H1 (cell line): ENCODE results near the gene EXD3. TPM values are rescaled to one million over a fixed set of nuclear protein-coding genes. Genes with fewer than 3 reads are reported as not detected.

Source experiments
- CREB1 ChIP-seq: IDR thresholded peaks from 2 replicates; pipeline ENCODE4 v1.6.1; 2012; ENCODE audit warnings: inconsistent platforms
- GTF2F1 ChIP-seq: IDR thresholded peaks from 2 replicates; pipeline ENCODE4 v1.6.1; 2012; ENCODE audit warnings: low read depth, low read length, improper control_type of control experiment, borderline replicate concordance
- SP4 ChIP-seq: IDR thresholded peaks from 2 replicates; pipeline ENCODE4 v1.6.1; 2012; ENCODE audit warnings: low read length, inconsistent platforms
- TAF1 ChIP-seq: IDR thresholded peaks from 2 replicates; pipeline ENCODE4 v1.6.1; 2011; ENCODE audit warnings: mild to moderate bottlenecking, low read depth, low read length
- polyA plus RNA-seq, 7 experiments: library from polyadenylated mRNA; depleted of rRNA in 3 of 7; stranded (reverse) in 5 of 7; unstranded in 2 of 7; fragments of >200 nt in 5 of 7; fragments of 200-250 nt in 2 of 7; gene quantifications; 1 replicate in 5 of 7; 2 replicates in 1 of 7; 4 replicates in 1 of 7; pipeline versions ENCODE4 v1.2.1 to v1.2.3, GENCODE V29; 2011 to 2013; ENCODE audit warnings: missing spikeins in 2 of 7, mixed read lengths in 2 of 7
- total RNA-seq: library from RNA; stranded (reverse); fragmentation: NEBNext Ultra II Directional; extraction: Animal tissue kit (Norgen Biotek cat#: 25700); gene quantifications from 2 replicates; pipeline ENCODE4 v1.2.1, GENCODE V29; 2021

EXD3 gene
- total and polyA plus RNA-seq, 2 of the 8 experiments (the other 6 are each of a cell fraction or from before 2014, with no cell fraction given), result 7.2 to 9.4 TPM

DNA sequence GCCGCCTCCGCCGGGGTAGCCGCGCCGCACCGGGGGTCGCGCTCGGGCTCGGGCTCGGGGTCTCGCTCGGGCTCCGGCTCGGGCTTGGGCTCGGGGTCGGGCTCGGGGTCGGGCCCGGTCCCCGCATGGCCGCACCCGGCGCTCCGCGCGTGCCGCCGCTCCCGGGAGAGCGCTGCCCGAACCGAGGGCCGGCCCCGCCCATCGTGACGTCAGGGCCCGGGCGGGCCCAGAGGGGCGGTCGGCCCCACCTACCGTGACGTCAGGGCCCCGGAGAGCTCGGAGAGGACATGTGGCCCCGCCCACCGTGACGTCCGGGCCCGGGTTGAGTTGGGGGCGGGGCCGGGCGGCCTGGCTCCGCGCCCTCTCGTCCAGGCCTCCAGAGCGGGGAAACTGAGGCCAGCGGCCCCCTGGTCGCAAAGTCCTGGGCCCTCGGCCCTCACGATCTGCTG is 36.2 kb upstream of the EXD3 start, which contains the start of gene NSMF (continued):
- TF ChIP-seq GTF2F1 (no peak), SP4 (peak; percentile 58; the same call in 1 of the 2 replicates), CREB1 (peak; percentile 87), TAF1 (0 out of 2 replicates have a peak, but pooled peaks have one; percentile 40)
- TF ChIP-seq, all 59 proteins: peak for 9
